Endothelial cell of umbilical vein (primary cell): ENCODE results near the gene PTPRCAP. TPM values are rescaled to one million over a fixed set of nuclear protein-coding genes. Genes with fewer than 3 reads are reported as not detected.

Experiments
- BruUV-seq: library from RNA; stranded (reverse); fragments of 400-500 nt; replicated peaks from 2 replicates; lab custom pipeline; 2021; lab: Mats Ljungman, UMichigan
- CTCF ChIA-PET: fragments of 300-600, 350-600 bp; sonication (Branson Sonifier 250); formaldehyde crosslinking; loops from one replicate; lab custom pipeline; 2021; ENCODE audit warnings: antibody characterized with exemption, inconsistent platforms; lab: Charles Lee
- POLR2A ChIA-PET: fragments of 300-600, 350-600 bp; sonication (Branson Sonifier 250); formaldehyde crosslinking; loops from one replicate; lab custom pipeline; 2021; ENCODE audit warnings: antibody characterized with exemption, inconsistent platforms; lab: Charles Lee
- DNase-seq: peaks from one replicate; pipeline ENCODE4 v3.0.0-alpha.2; 2011; ENCODE audit warnings: low read depth, low spot score
- FAIRE-seq: peaks from 2 replicates; lab custom pipeline; 2011; peaks lifted over from hg19 to GRCh38; lab: Jason Lieb, UNC
- H2AFZ ChIP-seq: 2 replicates; pipeline ENCODE4 v1.6.0; 2012; ENCODE audit warnings: low read depth, low read length, control low read depth, inconsistent platforms
- H3K27ac ChIP-seq: 2 replicates; pipeline ENCODE4 v1.5.1; 2011; ENCODE audit warnings: low read depth, mild to moderate bottlenecking, control low read depth, low read length, moderate library complexity; ENCODE audit not compliant: insufficient read depth
- H3K27me3 ChIP-seq, 2 experiments: 2 replicates each; pipeline versions ENCODE4 v1.6.0 to v1.6.1; 2011; ENCODE audit warnings: low read length in 2 of 2, mixed read lengths in 1 of 2; ENCODE audit not compliant: control insufficient read depth in 2 of 2, insufficient read depth in 2 of 2
- H3K36me3 ChIP-seq, 2 experiments: 2 replicates in 1 of 2; 3 replicates in 1 of 2; pipeline ENCODE4 v1.5.1; 2011; ENCODE audit warnings: low read length in 2 of 2, mild to moderate bottlenecking in 1 of 2, moderate library complexity in 1 of 2; ENCODE audit not compliant: control insufficient read depth in 2 of 2, insufficient read depth in 2 of 2; ENCODE audit errors: extremely low read depth in 1 of 2
- H3K4me1 ChIP-seq: 3 replicates; pipeline ENCODE4 v1.5.1; 2011; ENCODE audit warnings: mild to moderate bottlenecking, low read length; ENCODE audit not compliant: control insufficient read depth, insufficient read depth; ENCODE audit errors: extremely low read depth
- H3K4me2 ChIP-seq: 2 replicates; pipeline ENCODE4 v1.6.1; 2011; ENCODE audit warnings: low read length, control low read depth, mixed read lengths; ENCODE audit not compliant: insufficient read depth
- H3K4me3 ChIP-seq, 3 experiments: fragments of 200-600 bp in 1 of 3; sonication (generic), shearing (Covaris generic) in 1 of 3; replicated peaks in 1 of 3; 2 replicates each; pipeline ENCODE4 v1.5.1; 2011 to 2016; ENCODE audit warnings: control low read depth in 3 of 3, low read length in 3 of 3, mild to moderate bottlenecking in 2 of 3, inconsistent platforms in 1 of 3, low read depth in 1 of 3, moderate library complexity in 1 of 3; ENCODE audit not compliant: insufficient read depth in 1 of 3
- H3K79me2 ChIP-seq: 2 replicates; pipeline ENCODE4 v1.6.0; 2012; ENCODE audit warnings: low read length, inconsistent platforms; ENCODE audit not compliant: control insufficient read depth, insufficient read depth
- H3K9ac ChIP-seq: replicated peaks from 2 replicates; pipeline ENCODE3; 2011; ENCODE audit warnings: low read length, control low read depth; ENCODE audit not compliant: insufficient read depth; ENCODE audit errors: extremely low read depth
- H3K9me1 ChIP-seq: replicated peaks from 3 replicates; pipeline ENCODE4 v1.6.0; 2011; ENCODE audit warnings: mild to moderate bottlenecking, low read length; ENCODE audit not compliant: control insufficient read depth, insufficient read depth; ENCODE audit errors: extremely low read depth
- H3K9me3 ChIP-seq: replicated peaks from 2 replicates; pipeline ENCODE4 v1.5.1; 2012; ENCODE audit warnings: low read length, inconsistent platforms; ENCODE audit not compliant: control insufficient read depth, insufficient read depth
- H4K20me1 ChIP-seq: replicated peaks from 2 replicates; pipeline ENCODE3; 2011; ENCODE audit warnings: mild to moderate bottlenecking, low read length; ENCODE audit not compliant: control insufficient read depth, insufficient read depth; ENCODE audit errors: extremely low read depth
- CTCF ChIP-seq, 2 donors: IDR thresholded peaks; 1 replicate in 1 of 2; 2 replicates in 1 of 2; pipeline ENCODE4 v1.5.1; 2011; ENCODE audit warnings: low read length in 2 of 2, mild to moderate bottlenecking in 2 of 2, moderate library complexity in 2 of 2, control low read depth in 1 of 2, inconsistent platforms in 1 of 2, low read depth in 1 of 2; ENCODE audit not compliant: insufficient read depth in 1 of 2; ENCODE audit errors: extremely low read depth in 1 of 2
- FOS ChIP-seq: IDR thresholded peaks from 2 replicates; pipeline ENCODE4 v1.6.1; 2011; ENCODE audit warnings: mild to moderate bottlenecking, low read length, moderate library complexity, borderline replicate concordance; ENCODE audit not compliant: insufficient read depth
- GATA2 ChIP-seq: IDR thresholded peaks from 2 replicates; pipeline ENCODE4 v1.7.0; 2011; ENCODE audit warnings: low read depth, mild to moderate bottlenecking, moderate library complexity, mixed read lengths, low read length; ENCODE audit not compliant: insufficient read length, insufficient read depth
- POLR2A ChIP-seq: IDR thresholded peaks from 2 replicates; pipeline ENCODE4 v1.6.1; 2012; ENCODE audit warnings: low read depth, mild to moderate bottlenecking, control low read depth, low read length
- POLR2AphosphoS5 ChIP-seq: IDR thresholded peaks from 2 replicates; pipeline ENCODE4 v1.6.1; 2012; ENCODE audit warnings: low read depth, mild to moderate bottlenecking, control low read depth, low read length, moderate library complexity; ENCODE audit not compliant: insufficient read depth
- dilution Hi-C: fragments of 300-500 bp; cut with MboI; formaldehyde crosslinking; loops from one replicate; pipeline ENCODE4 v1.15.0; 2019; ENCODE audit warnings: low sequenced_read_pairs; ENCODE audit not compliant: extremely low pct_ligation_motif_present
- intact Hi-C: fragments of 100-400 bp; cut with micrococcal nuclease; formaldehyde crosslinking; loops from one replicate; pipeline ENCODE4 v1.10.0; 2022
- polyA plus RNA-seq, 4 experiments: library from polyadenylated mRNA; depleted of rRNA in 3 of 4; stranded (reverse) in 3 of 4; unstranded in 1 of 4; fragments of >200 nt; gene quantifications; 2 replicates each; pipeline versions ENCODE4 v1.2.1 to v1.2.3, GENCODE V29; 2011 to 2012; ENCODE audit warnings: missing spikeins in 1 of 4
- total RNA-seq: library from RNA; stranded (reverse); gene quantifications from 2 replicates; pipeline ENCODE4 v1.2.3, GENCODE V29; 2021

PTPRCAP gene
- total and polyA plus RNA-seq, 2 donors (not counting 3 experiments of a cell fraction or from before 2014, with no cell fraction given) = 3.6 TPM; not detected in 1

- BruUV-seq = no TSS peak
- intact Hi-C loops = no loop called here
- DNase-seq (no peak), FAIRE-seq (no peak)
- H3K9me1 ChIP-seq = no peaks in the 10 kb centered on the region
- H3K9ac ChIP-seq = no peak overlapping the region
- no peak overlapping the region for H3K4me3 ChIP-seq
- dilution Hi-C loops = no loop called here
- H3K4me1 ChIP-seq = peaks cover 6% of the 10 kb centered on the region
- no peak for TF ChIP-seq FOS
- peak; percentile 12 for TF ChIP-seq POLR2AphosphoS5
- peak; percentile 36 for TF ChIP-seq POLR2A
- H3K4me2 ChIP-seq = no peak overlapping the region
- peaks cover 11% of the 10 kb centered on the region for H3K79me2 ChIP-seq
- H3K9me3 ChIP-seq = no peaks in the 10 kb centered on the region
- H4K20me1 ChIP-seq = no peaks in the 10 kb centered on the region
- ChIA-PET CTCF (interaction anchor here (1.0 to 1.6 kb wide), 3 partner anchors 37 to 46 kb away, joined by 3 to 9 read pairs (median 5); partner anchors contain the start of genes PPP1CA and RAD9A), POLR2A (no interaction called here)
- no peaks in the 10 kb centered on the region for H3K27me3 ChIP-seq
- no peak overlapping the region for H2AFZ ChIP-seq
- peaks cover 0 to 37% of the 10 kb centered on the region in 2 experiments for H3K36me3 ChIP-seq
- H3K27ac ChIP-seq = no peak overlapping the region
These were observed 848 bp upstream of the PTPRCAP start for GRCh38 chr11:67438158-67438902.

- Histone ChIP-seq H3K9ac (no peak overlapping the region), H3K36me3 (peaks cover 0 to 43% of the 10 kb centered on the region in 2 experiments), H3K27me3 (no peaks in the 10 kb centered on the region), H3K4me1 (peaks cover 6% of the 10 kb centered on the region), H3K4me3 (no peak overlapping the region), H3K9me3 (no peaks in the 10 kb centered on the region), H4K20me1 (no peaks in the 10 kb centered on the region), H3K9me1 (no peaks in the 10 kb centered on the region), H3K27ac (no peak overlapping the region), H2AFZ (no peak overlapping the region), H3K79me2 (peaks cover 8% of the 10 kb centered on the region), H3K4me2 (no peak overlapping the region)
- CTCF ChIA-PET = interaction anchor here (1.6 kb wide), 1 partner anchor 36 kb away, joined by 9 read pairs; the partner anchor contains the start of gene PPP1CA
- dilution Hi-C loops (no loop called here), intact Hi-C loops (no loop called here)
- TF ChIP-seq CTCF (IDR thresholded peaks at IDR 0.05; ENCODE audit: extremely low read depth in 1 of 2, insufficient read depth in 1 of 2, low read depth in 1 of 2, low read length in 2 of 2) = no peak
- no peak for TF ChIP-seq POLR2AphosphoS5
- TF ChIP-seq POLR2A = no peak
- TF ChIP-seq GATA2 = no peak
- no TSS peak for BruUV-seq
- no peak for FAIRE-seq
- DNase-seq = no peak
- POLR2A ChIA-PET = no interaction called here
These were observed 301 bp upstream of the PTPRCAP start for GRCh38 chr11:67437809-67438157.
